Esophagus muscularis mucosa (tissue), 4 donors: ENCODE results near the gene AGBL5. TPM values are rescaled to one million over a fixed set of nuclear protein-coding genes. Genes with fewer than 3 reads are reported as not detected.
A peak's percentile ranks its signal among the peaks of the same experiment; 100 is the strongest.

Source experiments
- DNase-seq: peaks from one replicate; pipeline ENCODE4 v3.0.0-alpha.2; 2017; ENCODE audit errors: extremely low spot score
- H3K27ac ChIP-seq, 4 donors: fragments of 200-600 bp; sonication (generic); replicated peaks in 1 of 4; 1 replicate in 3 of 4; 2 replicates in 1 of 4; pipeline ENCODE4 v1.5.1; 2016 to 2019; ENCODE audit warnings: mild to moderate bottlenecking in 1 of 4
- H3K27me3 ChIP-seq, 4 donors: fragments of 200-600 bp; sonication (generic); one replicate each; pipeline versions ENCODE4 v1.5.1 to v1.6.0; 2016 to 2019
- H3K36me3 ChIP-seq, 4 donors: fragments of 200-600 bp; sonication (generic); one replicate each; pipeline ENCODE4 v1.5.1; 2016 to 2019
- H3K4me1 ChIP-seq, 4 donors: fragments of 200-600 bp; sonication (generic); one replicate each; pipeline ENCODE4 v1.5.1; 2016 to 2019
- H3K4me3 ChIP-seq, 4 donors: fragments of 200-600 bp; sonication (generic); 1 replicate in 2 of 4; 2 replicates in 2 of 4; pipeline ENCODE4 v1.5.1; 2016 to 2019; ENCODE audit warnings: mild to moderate bottlenecking in 4 of 4, moderate library complexity in 1 of 4
- H3K9me3 ChIP-seq, 4 donors: fragments of 200-600 bp; sonication (generic); 1 replicate in 3 of 4; 2 replicates in 1 of 4; pipeline ENCODE4 v1.5.1; 2016 to 2019
- CTCF ChIP-seq, 3 experiments: fragments of 200-600 bp in 2 of 3; fragments of 450-650 bp in 1 of 3; sonication (generic) in 2 of 3; IDR thresholded peaks; one replicate each; pipeline ENCODE4 v1.5.1; 2017 to 2019; ENCODE audit warnings: antibody characterized with exemption in 3 of 3, mild to moderate bottlenecking in 2 of 3, moderate library complexity in 1 of 3
- EP300 ChIP-seq: sonication (generic); formaldehyde crosslinking; IDR thresholded peaks from one replicate; pipeline ENCODE4 v1.6.1; 2017; ENCODE audit warnings: antibody characterized with exemption
- POLR2A ChIP-seq: fragments of 450-650 bp; IDR thresholded peaks from one replicate; pipeline ENCODE4 v1.6.1; 2017; ENCODE audit warnings: antibody characterized with exemption, moderate library complexity, mild to moderate bottlenecking, low read depth
- POLR2AphosphoS5 ChIP-seq, 2 donors: sonication (generic); formaldehyde crosslinking; IDR thresholded peaks; one replicate each; pipeline ENCODE4 v1.6.1; 2017; ENCODE audit warnings: antibody characterized with exemption in 2 of 2
- WGBS: methylation state at CpG from one replicate; pipeline ENCODE4 v1.1.5; 2018; 5-methylcytosine and 5-hydroxymethylcytosine counted together
- intact Hi-C: fragments of 100-400 bp; cut with DNase I; formaldehyde crosslinking; loops from one replicate; pipeline ENCODE4 v1.15.1; 2023
- total RNA-seq, 4 donors: library from RNA; depleted of rRNA; stranded (reverse); fragments of >200 nt; gene quantifications; one replicate each; pipeline versions ENCODE4 v1.1.0 to v1.2.1, GENCODE V29; 2016

Gene AGBL5
- total RNA-seq, 4 donors from 2014 or later, result 19.5 to 29.2 (median 24.1) TPM

GRCh38 chr2:27078267-27079194 lies 27.1 kb downstream of the AGBL5 start, which contains the start of gene EMILIN1:
TSS of gene EMILIN1 (plus strand) at chr2:27078615. CDS start at chr2:27079066, 451 bp downstream.
- peaks cover 4 to 23% (median 12%) of the 10 kb centered on the region in 4 donors for H3K36me3 ChIP-seq
- no peaks in the 10 kb centered on the region for H3K27me3 ChIP-seq
- peaks cover 54 to 97% (median 96%) of the 10 kb centered on the region in 4 donors for H3K4me1 ChIP-seq
- intact Hi-C loops, result loop anchor here (2.0 kb wide), 1 partner anchor 28 kb away; the partner anchor contains the start of gene AGBL5
- WGBS, result 9% methylated on average over 34 of the region's 41 CpGs
- H3K9me3 ChIP-seq, result no peaks in the 10 kb centered on the region
- peak within 1 kb of the TSS; percentile 98 to 99 (median 98) for H3K27ac ChIP-seq
- peak within 1 kb of the TSS; percentile 56 to 76 (median 70) for H3K4me3 ChIP-seq
- DNase-seq, result peak; percentile 97
- TF ChIP-seq POLR2AphosphoS5 (IDR thresholded peaks at IDR 0.05) (peak; percentile 76 to 83), EP300 (no peak), CTCF (IDR thresholded peaks at IDR 0.05) (peak in 1 of 3 experiments; percentile 18), POLR2A (no peak)

GRCh38 chr2:27079233-27080139 lies 28.0 kb downstream of the AGBL5 start:
- Histone ChIP-seq H3K27ac (peak overlapping the region; percentile 98 to 99 (median 98)), H3K4me3 (peak overlapping the region; percentile 56 to 76 (median 70)), H3K27me3 (no peaks in the 10 kb centered on the region), H3K4me1 (peaks cover 47 to 97% (median 96%) of the 10 kb centered on the region in 4 donors), H3K36me3 (peaks cover 4 to 27% (median 14%) of the 10 kb centered on the region in 4 donors), H3K9me3 (no peaks in the 10 kb centered on the region)
- no peak for DNase-seq
- intact Hi-C loops, result loop anchor here (2.0 kb wide), 1 partner anchor 29 kb away; the partner anchor contains the start of gene AGBL5
- 35% methylated on average over 11 of the region's 14 CpGs for WGBS
- TF ChIP-seq CTCF (IDR thresholded peaks at IDR 0.05) (no peak), POLR2AphosphoS5 (IDR thresholded peaks at IDR 0.05) (no peak), EP300 (no peak)

- intact Hi-C loops, result no loop called here
- Histone ChIP-seq H3K4me1 (peaks cover 44 to 97% (median 96%) of the 10 kb centered on the region in 4 donors), H3K9me3 (no peaks in the 10 kb centered on the region), H3K27me3 (no peaks in the 10 kb centered on the region), H3K36me3 (peaks cover 4 to 27% (median 14%) of the 10 kb centered on the region in 4 donors), H3K27ac (peak overlapping the region; percentile 98 to 99 (median 98)), H3K4me3 (peak overlapping the region; percentile 56 to 76 (median 70))
- DNase-seq, result no peak
- no peak for TF ChIP-seq POLR2AphosphoS5 (IDR thresholded peaks at IDR 0.05)
- TF ChIP-seq CTCF (IDR thresholded peaks at IDR 0.05), result no peak
- no peak for TF ChIP-seq EP300
- TF ChIP-seq POLR2A, result no peak
- 30% methylated on average over 4 of the region's 7 CpGs for WGBS
Measured at GRCh38 chr2:27080140-27080469, 28.6 kb downstream of the AGBL5 start.

GRCh38 chr2:27080603-27080936 lies 29.1 kb downstream of the AGBL5 start:
- peaks cover 47 to 97% (median 96%) of the 10 kb centered on the region in 4 donors for H3K4me1 ChIP-seq
- peak overlapping the region; percentile 56 to 76 (median 70) for H3K4me3 ChIP-seq
- H3K9me3 ChIP-seq, result no peaks in the 10 kb centered on the region
- WGBS, result 31% methylated on average over 7 of the region's 14 CpGs
- DNase-seq, result no peak
- intact Hi-C loops, result no loop called here
- H3K27me3 ChIP-seq, result no peaks in the 10 kb centered on the region
- H3K36me3 ChIP-seq, result peaks cover 4 to 27% (median 14%) of the 10 kb centered on the region in 4 donors
- peak overlapping the region; percentile 98 to 99 (median 98) for H3K27ac ChIP-seq
- TF ChIP-seq CTCF (IDR thresholded peaks at IDR 0.05) (no peak), POLR2A (no peak), EP300 (no peak), POLR2AphosphoS5 (IDR thresholded peaks at IDR 0.05) (no peak)
